Retina (tissue), 1 donor: ENCODE results near the gene NBPF20.
"Not testable (repeated sequence)": the region's sequence is repeated elsewhere in the genome, so short reads cannot be mapped to it uniquely, and the experiment has no call there.

ENCODE experiments used
- DNase-seq: peaks from one replicate; pipeline ENCODE4 v3.0.0-alpha.2; 2016

NBPF20 gene

GRCh38 chr1:145425436-145426029 is at the start of gene NBPF20:
Gene NBPF20, minus strand, starts transcription at chr1:145425603. Its CDS starts 20,331 bp downstream, at chr1:145405272.
- peak; percentile 94 for DNase-seq

GRCh38 chr1:145474837-145475368 is 49.5 kb upstream of the NBPF20 start:
- not testable (repeated sequence) for DNase-seq

GRCh38 chr1:145472731-145473130 is 47.3 kb upstream of the NBPF20 start:
- not testable (repeated sequence) for DNase-seq

GRCh38 chr1:145471365-145471764 is 46.0 kb upstream of the NBPF20 start:
- not testable (repeated sequence) for DNase-seq

GRCh38 chr1:145465405-145466144 is 40.2 kb upstream of the NBPF20 start:
- peak; percentile 66 for DNase-seq

- not testable (repeated sequence) for DNase-seq
Observed at GRCh38 chr1:145464708-145465336, 39.4 kb upstream of the NBPF20 start.

GRCh38 chr1:145464017-145464416 is 38.6 kb upstream of the NBPF20 start:
- DNase-seq = not testable (repeated sequence)

- not testable (repeated sequence) for DNase-seq
Observed at GRCh38 chr1:145460684-145461083, 35.3 kb upstream of the NBPF20 start.

- not testable (repeated sequence) for DNase-seq
Observed at GRCh38 chr1:145460048-145460447, 34.6 kb upstream of the NBPF20 start.

GRCh38 chr1:145459591-145459990 is 34.2 kb upstream of the NBPF20 start:
- DNase-seq = not testable (repeated sequence)

GRCh38 chr1:145459063-145459462 is 33.7 kb upstream of the NBPF20 start:
- not testable (repeated sequence) for DNase-seq

GRCh38 chr1:145454824-145455177 is 29.4 kb upstream of the NBPF20 start:
- not testable (repeated sequence) for DNase-seq

- DNase-seq = peak; percentile 42
Observed at GRCh38 chr1:145453873-145454823, 28.7 kb upstream of the NBPF20 start.

- DNase-seq = not testable (repeated sequence)
Observed at GRCh38 chr1:145452506-145452905, 27.1 kb upstream of the NBPF20 start.

- DNase-seq = peak; percentile 20
Observed at GRCh38 chr1:145451914-145452313, 26.5 kb upstream of the NBPF20 start.

- not testable (repeated sequence) for DNase-seq
Observed at GRCh38 chr1:145445219-145445618, 19.8 kb upstream of the NBPF20 start.

GRCh38 chr1:145442340-145442739 is 16.9 kb upstream of the NBPF20 start:
- DNase-seq = not testable (repeated sequence)

- DNase-seq = peak; percentile 43
Observed at GRCh38 chr1:145431363-145432256, 6.2 kb upstream of the NBPF20 start.

GRCh38 chr1:145430830-145431229 is 5.4 kb upstream of the NBPF20 start:
- DNase-seq = peak; percentile 13

GRCh38 chr1:145429329-145429728 is 3.9 kb upstream of the NBPF20 start:
- not testable (repeated sequence) for DNase-seq
